NCI-H1694 treated with DMSO at 0.1 percent for 48 hours (cell line): ENCODE measurements around the gene IPO11.

Experiments used
- DNase-seq: peaks from one replicate; lab custom pipeline; 2025; lab: John Stamatoyannopoulos, UW

IPO11 gene

GRCh38 chr5:62412549-62413329 lies at the start of gene IPO11:
TSS of gene IPO11 (plus strand) at chr5:62412763. CDS start at chr5:62437280, 24,517 bp downstream.
- DNase-seq = peak; percentile 97

GRCh38 chr5:62369039-62369438 lies 43.5 kb upstream of the IPO11 start:
- DNase-seq = no peak

DNA sequence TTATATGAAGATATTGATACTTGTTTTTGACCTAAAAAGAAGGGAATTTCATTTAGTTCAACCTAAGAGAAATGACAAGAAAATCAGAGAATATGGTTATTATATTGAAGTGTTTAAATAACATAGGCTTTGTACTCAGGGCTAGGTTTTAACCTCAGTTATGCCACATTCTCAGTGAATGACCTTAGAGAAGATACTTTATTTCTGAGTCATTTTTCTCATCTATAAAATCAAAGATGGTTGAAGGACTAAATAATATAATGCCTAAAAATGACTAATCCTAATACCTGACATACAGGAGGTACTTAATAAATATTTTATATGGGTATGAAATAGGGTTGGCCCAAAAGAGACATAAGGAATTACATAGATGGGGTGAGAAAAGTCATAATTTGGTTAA lies 41.2 kb upstream of the IPO11 start:
- no peak for DNase-seq

GRCh38 chr5:62372600-62372999 lies 40.0 kb upstream of the IPO11 start:
- DNase-seq = no peak

DNA sequence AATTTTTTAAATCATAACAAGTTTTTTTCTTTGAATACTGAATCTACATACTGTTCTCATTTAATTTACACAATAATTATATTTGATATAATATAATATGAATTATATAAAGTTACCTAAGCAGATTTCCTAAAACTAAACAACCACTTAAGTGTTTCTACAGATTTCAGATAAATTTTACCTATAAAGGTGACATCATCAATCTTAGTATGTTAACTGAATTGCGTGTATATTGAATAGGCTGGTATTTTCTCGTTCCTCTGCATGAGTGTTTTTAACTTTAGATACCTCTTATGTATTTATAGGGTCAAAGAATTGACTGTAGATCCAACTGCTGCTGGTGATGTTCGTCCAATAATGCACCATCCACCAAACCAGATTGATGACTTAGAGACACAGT lies 39.2 kb upstream of the IPO11 start:
- DNase-seq = no peak

- no peak for DNase-seq
Measured at GRCh38 chr5:62374090-62374489, 38.5 kb upstream of the IPO11 start.

- no peak for DNase-seq
Measured at GRCh38 chr5:62375627-62376026, 36.9 kb upstream of the IPO11 start.

DNA sequence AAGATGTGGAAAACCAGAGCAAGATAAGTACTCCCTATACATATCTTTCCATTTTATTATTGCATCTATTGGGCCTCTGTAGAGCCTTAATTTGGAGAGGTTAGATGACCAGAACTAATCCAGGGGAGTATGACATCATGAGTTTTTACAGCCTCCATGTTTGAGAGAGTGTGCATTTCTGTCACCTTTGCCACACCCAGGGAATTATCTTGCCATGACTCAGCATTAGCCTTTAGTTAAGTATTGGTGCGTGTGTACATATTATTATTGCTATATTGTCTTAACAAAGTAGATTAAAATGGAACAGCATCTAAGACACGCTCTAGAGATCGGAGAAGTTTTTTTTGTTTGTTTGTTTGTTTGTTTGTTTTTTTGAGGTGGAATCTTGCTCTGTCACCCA lies 36.5 kb upstream of the IPO11 start:
- DNase-seq = no peak

- no peak for DNase-seq
Measured at GRCh38 chr5:62385131-62385530, 27.4 kb upstream of the IPO11 start.

DNA sequence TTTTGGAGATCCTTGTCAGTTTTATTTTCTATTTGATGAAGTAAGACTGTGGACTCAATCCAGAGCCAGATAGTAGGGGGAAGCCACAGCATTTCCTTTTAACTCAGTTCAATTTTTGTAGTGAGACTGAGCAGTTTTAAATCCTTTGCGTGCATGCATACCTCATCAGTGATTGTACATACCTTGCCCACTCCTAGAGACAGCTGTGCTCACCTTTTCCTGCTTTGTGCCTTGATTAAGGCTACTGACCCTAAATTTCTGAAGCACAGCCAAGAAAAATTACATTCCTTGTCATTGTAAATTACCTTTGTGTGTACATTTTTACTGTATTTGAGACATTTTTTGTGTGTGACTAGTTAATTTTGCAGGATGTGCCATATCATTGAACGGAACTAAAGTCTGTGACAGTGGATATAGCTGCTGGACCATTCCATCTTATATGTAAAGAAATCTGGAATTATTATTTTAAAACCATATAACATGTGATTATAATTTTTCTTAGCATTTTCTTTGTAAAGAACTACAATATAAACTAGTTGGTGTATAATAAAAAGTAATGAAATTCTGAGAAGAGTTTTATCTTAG lies 26.7 kb upstream of the IPO11 start:
- no peak for DNase-seq

DNA sequence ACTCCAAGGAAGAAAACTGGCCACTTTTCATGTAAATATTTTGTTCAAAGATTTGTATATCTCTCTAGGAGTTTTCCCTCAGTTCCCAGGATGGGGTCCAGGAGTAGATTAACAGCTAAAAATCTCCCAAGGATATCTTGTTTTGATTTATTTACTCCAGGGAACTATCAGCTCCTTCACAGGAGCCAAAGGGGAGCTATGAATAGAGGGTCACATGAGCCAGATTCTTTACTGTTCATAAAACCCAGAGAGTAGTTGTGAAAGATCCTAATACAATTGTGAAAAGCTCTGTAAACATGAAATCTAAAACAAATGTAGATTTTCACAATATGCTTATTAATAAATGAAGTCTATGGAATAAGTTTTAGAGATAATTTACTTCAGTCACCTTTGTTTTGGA lies 25.7 kb upstream of the IPO11 start:
- no peak for DNase-seq

DNA sequence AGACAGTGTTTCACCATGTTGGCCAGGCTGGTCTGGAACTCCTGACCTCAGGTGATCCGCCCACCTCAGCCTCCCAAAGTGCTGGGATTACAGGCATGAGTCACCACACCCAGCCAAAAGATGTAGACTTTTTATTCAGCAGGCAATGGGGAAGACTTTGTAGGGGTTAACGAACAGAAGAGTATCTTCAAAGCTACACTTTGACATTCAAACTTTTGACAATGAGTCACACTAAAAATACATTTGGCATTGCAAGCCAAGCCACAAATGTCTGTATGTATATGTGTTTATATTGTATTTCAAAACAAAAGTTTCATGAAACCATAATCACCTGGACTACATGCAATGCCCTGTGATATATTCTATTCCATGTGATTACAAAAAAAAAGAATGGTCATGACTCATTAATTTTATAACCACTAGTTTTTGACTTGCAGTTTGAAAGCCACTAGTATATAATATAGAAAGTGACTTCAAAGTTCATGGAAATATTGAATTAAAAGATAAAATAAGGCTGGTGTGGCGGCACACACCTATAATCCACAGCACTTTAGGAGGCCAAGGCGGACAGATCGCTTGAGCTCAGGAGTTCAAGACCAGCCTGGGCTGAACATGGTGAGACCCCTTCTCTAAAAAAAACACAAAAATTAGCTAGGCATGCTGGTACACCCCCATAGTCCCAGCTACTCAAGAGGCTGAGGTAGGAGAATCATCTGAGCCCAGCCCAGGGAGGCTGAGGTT lies 17.2 kb upstream of the IPO11 start:
- DNase-seq = no peak

GRCh38 chr5:62403411-62404250 lies 8.9 kb upstream of the IPO11 start, which contains the start of gene DIMT1:
TSS of gene DIMT1 (minus strand) at chr5:62403905. CDS start at chr5:62403772, 133 bp downstream.
- peak; percentile 90 for DNase-seq

- DNase-seq = no peak
Measured at GRCh38 chr5:62413711-62414110, 1.1 kb downstream of the IPO11 start.

GRCh38 chr5:62418462-62419076 lies 6.0 kb downstream of the IPO11 start:
- DNase-seq = no peak

DNA sequence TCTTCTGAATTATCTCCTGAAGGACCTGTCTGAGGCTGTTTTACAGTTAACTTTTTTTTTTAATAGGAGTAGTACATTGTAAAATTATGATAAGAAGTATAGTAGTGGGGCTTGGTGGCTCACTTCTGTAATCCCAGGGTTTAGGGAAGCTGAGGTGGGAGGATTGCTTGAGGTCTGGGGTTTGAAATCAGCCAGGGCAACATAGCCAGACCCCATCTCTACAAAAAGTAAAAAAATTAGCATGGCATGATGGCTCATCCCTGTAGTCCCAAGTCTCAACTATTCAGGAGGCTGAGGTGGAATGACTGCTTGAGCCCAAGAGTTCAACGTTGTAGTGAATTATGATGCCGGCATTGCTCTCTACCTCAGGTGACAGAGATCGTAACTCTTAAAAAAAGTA lies 7.0 kb downstream of the IPO11 start:
- no peak for DNase-seq

GRCh38 chr5:62421414-62421813 lies 8.9 kb downstream of the IPO11 start:
- DNase-seq = no peak

GRCh38 chr5:62424763-62425162 lies 12.2 kb downstream of the IPO11 start:
- DNase-seq = no peak

DNA sequence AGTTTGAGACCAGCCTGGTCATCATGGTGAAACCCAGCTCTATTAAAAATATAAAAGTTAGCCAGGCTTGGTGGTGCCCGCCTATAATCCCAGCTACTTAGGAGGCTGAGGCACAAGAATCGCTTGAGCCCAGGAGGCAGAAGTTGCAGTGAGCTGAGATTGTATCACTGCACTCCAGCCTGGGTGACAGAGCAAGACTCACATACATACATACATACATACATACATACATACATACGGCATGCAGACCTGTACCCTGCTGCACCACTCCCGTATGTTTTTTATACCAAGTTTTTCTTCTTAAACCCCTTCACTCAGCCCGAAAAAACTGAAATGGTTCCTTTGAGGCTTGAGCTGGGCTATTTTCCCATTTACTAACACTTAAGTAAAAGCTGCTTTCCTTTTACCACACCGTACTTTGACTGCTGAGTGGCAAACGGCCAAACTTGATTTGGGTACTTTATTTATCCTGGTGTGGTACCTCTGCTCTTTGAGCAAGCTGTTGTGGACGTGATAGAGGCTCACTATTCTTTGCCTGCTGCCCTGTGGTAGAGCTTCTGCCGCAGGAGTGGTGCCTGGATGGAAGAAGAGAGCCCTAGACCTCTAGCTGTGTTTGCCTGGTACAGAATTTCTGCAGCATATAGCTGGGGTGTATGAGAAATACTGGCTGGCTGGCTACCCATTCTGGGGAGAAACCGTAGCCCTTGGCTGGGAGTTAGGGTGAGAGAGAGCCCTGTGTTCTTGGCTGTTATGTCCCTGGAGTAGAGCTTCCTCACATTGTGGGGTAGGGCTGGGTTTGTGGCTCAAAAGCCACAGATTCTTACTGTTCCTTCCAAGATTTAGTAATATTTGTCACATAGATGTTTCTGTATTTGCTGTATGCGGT lies 19.4 kb downstream of the IPO11 start:
- no peak for DNase-seq

GRCh38 chr5:62432621-62433064 lies 20.1 kb downstream of the IPO11 start:
- no peak for DNase-seq

DNA sequence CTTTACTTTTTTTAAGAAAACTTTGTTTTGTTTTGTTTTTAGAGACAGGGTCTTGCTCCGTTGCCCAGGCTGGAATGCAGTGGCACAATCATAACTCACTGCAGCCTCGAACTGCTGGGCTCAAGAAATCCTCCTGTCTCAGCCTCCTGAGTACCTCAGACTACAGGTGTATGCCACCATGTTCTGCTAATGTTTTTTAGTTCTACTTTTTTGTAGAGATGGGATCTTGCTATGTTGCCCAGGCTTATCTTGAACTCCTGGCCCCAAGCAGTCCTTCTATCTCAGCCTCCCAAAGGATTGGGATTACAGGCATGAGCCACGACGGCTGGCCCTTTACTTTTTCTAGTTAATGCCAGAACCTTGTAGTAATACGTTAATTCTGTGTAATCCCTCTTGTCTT lies 36.0 kb downstream of the IPO11 start:
- DNase-seq = no peak
